ENCODE measurements around the gene SBDS.
"Not testable (repeated sequence)": the region's sequence is repeated elsewhere in the genome, so short reads cannot be mapped to it uniquely, and the experiment has no call there.

Gene SBDS

GRCh38 chr7:66995050-66995776 lies at the start of gene SBDS:
SBDS (minus strand) TSS chr7:66995586; CDS start chr7:66995417, 169 bp downstream.
- DNase-seq (ENCODE audit: low spot score) = peak; percentile 73

GRCh38 chr7:67043559-67043930 lies 48.2 kb upstream of the SBDS start:
- DNase-seq (ENCODE audit: low spot score) = not testable (repeated sequence)

DNA sequence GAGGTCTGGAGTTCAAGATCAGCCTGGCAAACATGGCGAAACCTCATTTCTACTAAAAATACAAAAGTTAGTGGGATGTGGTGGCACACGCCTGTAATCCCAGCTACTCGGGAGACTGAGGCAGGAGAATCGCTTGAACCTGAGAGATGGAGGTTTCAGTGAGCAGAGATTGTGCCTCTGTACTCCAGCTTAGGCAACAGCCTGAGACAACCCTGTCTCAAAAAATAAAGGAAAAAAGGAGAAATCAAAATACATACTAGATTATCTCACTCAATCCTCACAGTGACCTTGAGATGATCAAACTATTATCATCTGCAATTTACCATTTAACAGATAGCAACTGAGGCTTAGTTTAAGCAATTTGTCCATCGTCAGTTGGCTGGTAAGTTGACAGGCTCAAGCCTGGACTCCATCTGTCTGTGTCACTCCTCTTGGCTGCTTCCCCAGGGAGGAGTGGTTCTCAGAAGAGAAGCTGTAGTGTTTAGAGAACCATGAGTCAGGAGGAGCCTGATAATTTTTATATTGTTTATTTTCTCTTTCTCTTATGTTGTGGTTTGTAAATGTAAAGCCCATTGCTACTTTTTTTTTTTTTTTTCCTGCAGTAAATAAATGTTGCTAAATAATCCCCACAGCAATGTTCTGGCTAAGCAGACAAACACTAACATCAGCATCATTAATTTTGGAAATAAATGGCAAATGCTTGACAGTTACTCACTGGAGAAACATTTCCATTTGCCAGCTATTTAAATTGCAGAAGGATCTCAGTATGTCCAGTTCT lies 47.6 kb upstream of the SBDS start:
- DNase-seq (ENCODE audit: low spot score) = not testable (repeated sequence)

DNA sequence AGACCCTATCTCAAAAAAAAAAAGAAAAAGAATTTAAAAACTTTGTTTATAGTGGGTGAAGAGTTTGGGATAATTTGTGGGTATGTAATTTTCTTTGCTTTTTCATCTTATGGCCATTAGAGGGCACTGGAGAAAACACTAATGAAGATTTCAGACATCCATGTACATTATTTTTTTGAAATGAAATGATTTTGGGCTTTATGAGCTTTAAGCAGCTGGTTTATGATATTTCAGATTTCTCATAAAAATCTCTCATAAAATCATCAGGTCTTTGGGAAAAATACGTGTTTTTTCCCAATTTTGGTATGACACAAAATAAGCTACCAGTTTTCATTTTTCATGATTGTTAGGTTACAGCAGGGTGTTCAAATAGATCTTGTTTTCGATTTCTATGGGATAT lies 45.4 kb upstream of the SBDS start:
- not testable (repeated sequence) for DNase-seq (ENCODE audit: low spot score)

DNA sequence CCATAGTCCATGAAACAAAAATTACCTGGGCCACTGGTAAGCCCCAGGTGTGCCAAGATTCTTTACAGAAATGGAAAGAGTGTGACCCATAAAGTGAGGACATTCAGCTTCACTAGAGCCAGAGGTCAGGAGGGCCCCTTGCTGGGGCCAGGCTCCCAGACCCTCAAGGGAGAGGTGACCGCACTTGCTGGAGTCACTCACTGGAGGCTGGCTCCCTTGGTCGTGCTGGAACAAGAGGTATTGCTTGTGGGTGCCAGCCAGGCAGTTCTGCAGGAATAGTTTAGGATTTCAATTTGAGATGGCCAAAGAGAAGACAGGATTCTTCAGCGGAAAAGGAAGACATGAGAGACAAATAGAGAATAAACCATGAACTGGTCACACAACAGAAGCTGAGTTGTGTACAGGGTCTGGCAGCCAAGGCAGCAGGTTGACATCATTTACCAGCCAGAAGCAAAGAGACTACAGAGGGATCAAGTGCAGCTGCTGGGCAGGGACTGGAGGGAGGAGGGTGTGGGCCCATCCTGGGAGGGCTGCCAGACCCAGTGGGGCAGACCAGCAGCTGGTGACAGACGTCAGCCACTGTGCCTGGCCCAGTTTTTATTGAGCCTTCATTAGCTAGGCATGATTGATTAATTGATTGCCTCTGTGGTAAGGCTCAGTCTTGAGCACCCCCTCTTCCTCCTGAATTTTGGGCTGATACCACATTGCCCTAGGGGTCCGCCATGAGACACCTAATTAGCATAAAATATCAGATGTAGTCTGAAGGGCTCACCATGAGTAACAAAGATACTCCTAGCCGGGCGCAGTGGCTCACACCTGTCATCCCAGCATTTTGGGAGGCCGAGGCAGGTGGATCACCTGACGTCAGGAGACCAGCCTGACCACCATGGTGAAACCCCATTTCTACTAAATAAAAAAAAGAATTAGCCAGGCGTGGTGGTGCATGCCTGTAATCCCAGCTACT lies 41.3 kb upstream of the SBDS start:
- not testable (repeated sequence) for DNase-seq (ENCODE audit: low spot score)

DNA sequence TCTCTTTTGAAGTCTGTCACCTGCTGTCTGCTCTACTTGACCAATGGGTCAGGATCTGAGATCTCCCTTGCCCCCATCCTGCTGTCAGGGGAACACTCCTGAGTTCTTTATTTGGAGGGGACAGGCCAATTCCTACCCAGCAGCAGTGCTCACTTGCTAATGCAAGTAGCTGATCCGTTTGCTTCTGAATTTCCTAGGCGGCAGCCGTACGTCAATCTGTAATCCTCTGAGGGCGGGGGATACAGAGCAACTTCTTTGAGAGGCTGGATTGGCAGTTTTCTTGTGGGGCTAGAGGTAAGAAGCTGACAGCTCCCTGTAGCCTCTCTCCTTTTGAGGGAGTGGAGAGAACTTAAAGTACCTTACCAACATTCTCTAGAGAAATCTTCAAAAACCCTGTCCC lies 37.9 kb upstream of the SBDS start:
- no peak for DNase-seq (ENCODE audit: low spot score)

DNA sequence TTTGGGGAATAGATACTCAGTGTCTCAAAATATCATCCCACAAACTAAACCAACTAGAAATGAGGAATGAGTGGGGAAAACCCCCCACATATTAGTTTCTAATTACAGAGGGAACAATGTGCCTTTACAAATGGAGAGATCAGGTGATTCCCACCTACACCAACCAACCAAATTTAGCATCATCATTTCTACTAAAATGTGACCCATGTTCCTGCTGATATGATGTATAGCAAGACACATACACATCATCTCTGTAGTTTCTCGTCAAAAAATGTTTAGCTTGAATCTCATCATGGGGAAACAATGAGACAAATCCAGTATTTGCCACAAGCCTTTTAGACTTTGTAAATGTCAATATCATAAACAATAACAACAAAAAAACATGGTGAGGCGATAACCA lies 36.3 kb upstream of the SBDS start:
- not testable (repeated sequence) for DNase-seq (ENCODE audit: low spot score)

- not testable (repeated sequence) for DNase-seq (ENCODE audit: low spot score)
Observed at GRCh38 chr7:67025459-67025858, 30.1 kb upstream of the SBDS start.

DNA sequence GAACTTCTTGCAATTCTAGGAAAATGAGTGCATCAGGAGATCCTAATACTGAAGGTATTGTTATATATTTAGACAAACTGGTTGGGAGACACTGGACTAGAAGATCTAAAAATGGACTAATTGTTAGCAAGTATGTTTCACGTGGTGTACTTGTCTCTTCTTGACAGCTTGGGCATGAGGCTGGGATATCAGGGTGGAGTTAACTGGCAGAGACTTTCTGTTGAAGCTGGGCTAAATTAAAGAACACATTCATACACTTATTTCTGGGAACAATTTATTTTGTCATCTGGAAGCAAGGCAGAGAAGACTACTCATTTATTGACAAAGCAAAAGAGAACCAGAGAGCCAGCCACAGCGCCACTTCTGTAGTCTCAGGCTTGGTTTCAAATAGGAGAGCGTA lies 27.1 kb upstream of the SBDS start:
- DNase-seq (ENCODE audit: low spot score) = no peak

- DNase-seq (ENCODE audit: low spot score) = no peak
Observed at GRCh38 chr7:67021260-67021659, 25.9 kb upstream of the SBDS start.

GRCh38 chr7:67019562-67020390 lies 24.4 kb upstream of the SBDS start:
- DNase-seq (ENCODE audit: low spot score) = peak; percentile 49

DNA sequence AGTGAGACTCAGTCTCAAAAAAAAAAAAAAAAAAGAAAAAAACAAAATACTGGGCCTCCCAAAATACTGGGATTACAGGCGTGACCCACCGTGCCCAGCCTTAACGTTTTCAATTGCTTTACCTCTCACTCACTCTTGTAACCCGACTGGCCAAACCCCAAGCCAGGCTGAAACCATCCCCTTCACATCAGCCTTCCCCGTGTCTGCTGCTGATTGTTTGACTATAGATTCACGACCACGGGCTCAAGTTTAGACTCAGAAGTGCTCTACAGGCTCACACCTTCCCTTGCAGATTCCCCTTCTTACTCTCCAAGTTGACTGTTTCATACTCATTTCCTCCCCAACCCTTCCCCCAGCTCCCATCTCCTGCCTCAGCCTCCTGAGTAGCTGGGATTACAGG lies 23.6 kb upstream of the SBDS start:
- no peak for DNase-seq (ENCODE audit: low spot score)

GRCh38 chr7:67017971-67018370 lies 22.6 kb upstream of the SBDS start:
- DNase-seq (ENCODE audit: low spot score) = not testable (repeated sequence)

DNA sequence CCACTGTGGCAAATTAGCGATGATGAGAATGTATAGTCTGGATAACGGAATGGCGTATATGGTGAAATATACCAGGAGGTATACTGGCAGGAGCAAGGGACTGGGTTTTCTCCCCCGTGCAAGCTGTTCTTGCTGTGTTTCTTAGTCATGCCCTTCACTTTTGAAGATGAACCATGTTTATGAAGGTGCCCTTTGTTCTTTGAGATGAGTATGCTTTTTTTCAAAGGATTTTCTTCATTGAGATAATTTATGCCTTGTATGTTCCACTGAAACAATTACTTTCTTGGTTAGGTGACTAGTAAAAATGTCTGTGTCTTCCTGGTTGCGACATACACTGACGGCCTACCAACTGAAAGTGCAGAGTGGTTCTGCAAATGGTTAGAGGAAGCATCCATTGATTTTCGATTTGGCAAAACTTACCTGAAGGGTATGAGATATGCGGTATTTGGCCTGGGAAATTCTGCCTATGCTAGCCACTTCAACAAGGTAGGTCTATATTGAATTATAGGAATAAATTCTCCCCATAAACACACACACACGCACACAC lies 18.8 kb upstream of the SBDS start:
- DNase-seq (ENCODE audit: low spot score) = not testable (repeated sequence)

- not testable (repeated sequence) for DNase-seq (ENCODE audit: low spot score)
Observed at GRCh38 chr7:67009677-67010076, 14.3 kb upstream of the SBDS start.

GRCh38 chr7:67008260-67008659 lies 12.9 kb upstream of the SBDS start:
- DNase-seq (ENCODE audit: low spot score) = no peak

GRCh38 chr7:67006965-67007364 lies 11.6 kb upstream of the SBDS start:
- no peak for DNase-seq (ENCODE audit: low spot score)

DNA sequence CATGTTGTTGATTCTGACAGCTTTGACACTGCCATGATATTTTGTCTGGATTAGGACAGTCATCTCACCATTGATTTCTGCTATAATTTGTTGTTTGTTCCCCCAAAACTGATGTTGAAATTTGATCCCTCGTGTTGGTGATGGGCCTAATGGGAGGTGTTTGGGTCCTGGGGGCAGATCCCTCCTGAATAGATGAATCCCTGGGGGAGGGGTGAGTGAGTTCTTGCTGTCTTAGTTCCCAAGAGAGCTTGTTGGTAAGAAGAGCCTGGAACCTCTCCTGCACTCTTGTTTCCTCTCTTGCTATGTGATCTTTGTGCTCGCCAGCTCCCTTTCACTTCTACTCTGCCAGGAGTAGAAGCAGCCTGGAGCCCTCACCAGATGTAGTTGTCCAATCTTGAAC lies 8.8 kb upstream of the SBDS start:
- DNase-seq (ENCODE audit: low spot score) = not testable (repeated sequence)

DNA sequence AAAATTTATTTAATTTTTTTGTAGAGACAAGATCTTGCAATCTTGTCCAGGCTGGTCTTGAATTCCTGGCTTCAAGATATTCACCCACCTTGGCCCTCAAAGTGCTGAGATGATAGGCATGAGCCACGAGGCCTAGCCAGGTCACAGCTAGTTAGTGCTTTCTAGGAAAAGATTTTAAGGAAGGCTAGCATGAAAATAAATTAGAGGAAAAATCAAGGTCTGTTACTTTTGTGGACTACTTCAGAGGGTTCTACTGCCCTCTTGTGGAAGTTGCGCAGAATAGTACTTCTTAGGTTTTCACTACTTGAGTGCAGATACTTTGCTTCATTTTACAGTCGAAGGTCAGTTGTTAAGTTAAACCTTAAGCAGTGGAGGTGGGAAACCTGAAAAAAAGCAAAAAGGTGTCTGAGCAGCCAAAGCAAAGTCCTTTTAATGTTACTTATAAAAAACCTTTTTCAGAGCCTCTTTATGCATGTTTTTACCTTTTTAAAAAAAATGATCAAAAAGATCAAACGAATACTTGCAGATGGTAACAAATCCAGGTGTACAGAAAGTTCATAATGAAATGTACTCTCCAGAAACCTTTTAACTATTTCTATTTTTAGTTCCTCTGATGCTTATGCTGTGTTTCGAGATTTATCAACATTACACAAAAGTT lies 5.3 kb upstream of the SBDS start:
- DNase-seq (ENCODE audit: low spot score) = not testable (repeated sequence)

- peak; percentile 85 for DNase-seq (ENCODE audit: low spot score)
Observed at GRCh38 chr7:66996444-66997191, 1.2 kb upstream of the SBDS start, which contains the start of gene TYW1. TYW1 (plus strand) TSS chr7:66996833; CDS start chr7:66996979, 146 bp downstream.
